ENCODE data around the gene KCTD17.

- TF ChIP-seq POLR2AphosphoS5 (IDR thresholded peaks at IDR 0.05) (no peak), POLR2A (IDR thresholded peaks at IDR 0.05; ENCODE audit: low read depth) (no peak), CTCF (IDR thresholded peaks at IDR 0.05) (no peak), EP300 (IDR thresholded peaks at IDR 0.05) (no peak)
Observed at GRCh38 chr22:37021041-37021440, 30.5 kb upstream of the KCTD17 start.

Measured in esophagus muscularis mucosa (tissue), 4 donors.